PFSK-1 (cell line): ENCODE measurements around the gene SH3PXD2A.

Experiments used
- POLR2AphosphoS5 ChIP-seq: IDR thresholded peaks from 2 replicates; pipeline ENCODE4 v1.6.1; 2012; ENCODE audit warnings: low read depth, mild to moderate bottlenecking, control low read depth, low read length, moderate library complexity
- REST ChIP-seq, 2 experiments: IDR thresholded peaks; 2 replicates each; pipeline versions ENCODE4 v1.6.1 to v1.8.0; 2011 to 2012; ENCODE audit warnings: low read depth in 2 of 2, low read length in 2 of 2, control low read depth in 1 of 2, inconsistent platforms in 1 of 2, mild to moderate bottlenecking in 1 of 2, moderate library complexity in 1 of 2; ENCODE audit not compliant: insufficient read depth in 1 of 2
- SIN3A ChIP-seq: IDR thresholded peaks from 2 replicates; pipeline ENCODE4 v1.6.1; 2012; ENCODE audit warnings: mild to moderate bottlenecking, low read length, moderate library complexity, borderline replicate concordance; ENCODE audit not compliant: insufficient read depth
- TAF1 ChIP-seq: IDR thresholded peaks from 2 replicates; pipeline ENCODE4 v1.6.1; 2012; ENCODE audit warnings: low read length, control low read depth, borderline replicate concordance; ENCODE audit not compliant: insufficient read depth

- TF ChIP-seq POLR2AphosphoS5 (no peak), SIN3A (no peak), REST (IDR thresholded peaks at IDR 0.05; ENCODE audit: insufficient read depth in 1 of 2, low read depth in 2 of 2, low read length in 2 of 2) (no peak), TAF1 (no peak)
Measured at GRCh38 chr10:103789771-103790201, 65.6 kb downstream of the SH3PXD2A start.
